Inflammatory macrophage treated with lipopolysaccharide for 1 hour (primary cell): Measurements from ENCODE around the gene BEGAIN.
A peak's percentile ranks its signal among the peaks of the same experiment; 100 is the strongest.

ENCODE experiments used
- DNase-seq, 2 donors: peaks; one replicate each; pipeline ENCODE4 v3.0.0-alpha.2; 2020 to 2022

BEGAIN gene

DNA sequence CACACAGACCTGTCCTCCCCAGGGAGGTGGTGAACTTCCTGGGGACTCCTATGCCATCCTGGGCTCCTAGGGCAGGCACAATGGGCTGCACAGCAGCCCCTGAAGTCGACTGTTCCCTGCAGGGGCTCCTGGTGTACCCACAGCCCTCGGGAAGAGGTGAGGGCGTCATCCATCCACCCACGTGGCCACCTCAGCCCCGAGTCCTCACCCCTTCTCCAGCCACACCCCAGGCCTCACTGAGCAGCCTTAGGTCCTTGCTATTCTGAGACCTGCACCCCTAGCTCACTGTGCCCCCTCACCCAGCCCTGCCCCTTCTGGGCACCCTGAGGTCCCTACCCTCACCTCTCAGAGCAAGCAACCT lies 38.9 kb downstream of the BEGAIN start:
- DNase-seq, result no peak

DNA sequence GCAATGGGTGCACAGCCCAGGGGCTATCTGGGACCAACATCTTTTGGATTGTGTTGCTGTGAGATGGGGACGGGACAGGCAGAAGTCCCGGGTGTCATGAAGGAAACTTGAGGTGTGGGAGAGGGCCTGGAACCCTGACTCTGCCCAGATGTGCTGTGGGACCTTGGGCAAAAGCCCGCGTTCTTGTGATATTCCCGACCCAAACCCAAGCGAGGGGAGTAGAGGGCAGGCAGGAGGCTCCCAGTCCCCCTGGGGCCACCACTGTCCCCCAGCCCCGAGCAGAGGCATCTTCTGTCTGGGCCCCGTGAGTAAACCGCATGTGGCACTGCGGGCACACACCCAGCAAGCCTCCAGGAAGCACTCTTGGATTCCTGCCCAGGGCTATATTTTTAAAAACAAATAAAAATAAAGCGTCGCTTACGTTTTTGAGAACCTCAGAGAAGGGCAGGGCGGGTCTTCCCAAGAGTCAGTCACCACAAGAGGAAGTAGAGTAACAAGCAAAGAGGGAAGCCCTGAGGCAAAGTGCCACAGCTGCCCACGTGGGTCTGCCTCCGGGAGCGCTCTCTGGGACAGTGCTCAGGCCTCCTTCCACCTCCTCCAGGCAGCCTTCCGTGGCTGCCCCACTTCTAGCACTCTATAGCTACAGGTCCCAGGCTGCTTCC lies 39.5 kb downstream of the BEGAIN start:
- peak; percentile 81 to 84 for DNase-seq

DNA sequence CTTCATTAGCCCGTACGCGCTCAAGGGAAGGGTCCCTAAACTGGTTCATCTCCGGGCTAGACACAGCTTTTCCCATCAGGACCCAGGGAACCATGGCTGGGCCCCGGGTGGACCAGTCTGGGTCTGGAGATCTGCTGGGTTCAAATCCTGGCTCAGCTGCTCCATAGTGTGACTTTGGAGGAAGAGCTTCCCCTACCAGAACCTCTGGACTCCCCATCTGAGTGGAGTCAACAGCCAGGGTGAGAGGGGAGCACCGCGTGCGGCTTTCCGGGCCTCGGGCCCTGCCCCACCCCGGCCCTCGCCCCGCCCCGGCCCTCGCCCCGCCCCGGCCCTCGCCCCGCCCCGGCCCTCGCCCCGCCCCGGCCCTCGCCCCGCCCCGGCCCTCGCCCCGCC lies 41.2 kb downstream of the BEGAIN start:
- DNase-seq, result no peak

DNA sequence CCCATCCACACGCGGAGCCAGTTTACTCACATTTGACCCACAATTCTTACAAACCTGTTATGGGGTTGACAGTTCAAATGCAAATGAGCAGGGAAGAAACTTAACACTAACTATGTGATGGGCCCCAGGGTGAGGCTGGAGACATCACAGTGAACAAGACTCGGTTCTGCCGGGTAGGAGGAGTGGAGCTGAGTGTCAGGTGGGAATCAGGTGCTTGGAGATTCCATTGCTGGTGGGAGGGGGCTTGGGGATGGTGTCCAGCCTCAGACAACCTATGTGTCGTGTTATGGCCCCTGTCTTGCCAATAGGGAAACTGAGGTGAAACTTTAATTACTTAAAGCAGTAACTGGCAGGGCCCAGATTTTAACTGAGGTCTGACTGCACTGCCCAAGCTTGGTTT lies 41.9 kb downstream of the BEGAIN start:
- no peak for DNase-seq

DNA sequence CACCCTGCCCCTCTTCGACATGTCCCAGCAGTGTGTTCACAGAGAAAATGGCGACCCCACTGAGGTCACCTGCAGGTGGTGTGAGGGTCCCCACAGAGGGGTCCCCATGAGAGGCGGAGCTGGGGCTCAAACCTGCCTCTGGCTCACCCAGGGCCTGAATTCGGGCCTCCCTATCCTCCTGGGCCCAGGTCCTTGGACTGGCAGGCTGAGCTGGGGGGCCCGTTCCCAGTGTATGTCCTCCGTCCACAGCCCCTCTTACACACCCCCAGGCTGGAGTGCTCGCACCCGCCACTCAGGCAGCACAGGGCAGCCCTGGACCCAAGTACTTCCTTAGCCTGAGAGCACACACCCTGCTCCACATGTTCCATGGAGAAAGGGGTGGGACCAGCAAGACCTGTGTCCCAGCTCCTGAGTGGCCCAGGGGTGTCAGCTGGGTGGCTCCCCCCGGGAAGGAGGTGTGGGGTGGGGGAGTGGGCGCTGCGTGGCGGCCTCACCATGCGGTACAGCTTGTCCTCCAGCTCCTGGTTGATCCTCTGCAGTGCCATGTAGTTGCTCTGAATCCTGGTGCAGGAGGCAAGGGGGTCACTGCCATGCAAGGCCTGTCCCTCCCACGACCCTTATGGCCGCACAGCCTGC lies 42.6 kb downstream of the BEGAIN start:
- no peak for DNase-seq

DNA sequence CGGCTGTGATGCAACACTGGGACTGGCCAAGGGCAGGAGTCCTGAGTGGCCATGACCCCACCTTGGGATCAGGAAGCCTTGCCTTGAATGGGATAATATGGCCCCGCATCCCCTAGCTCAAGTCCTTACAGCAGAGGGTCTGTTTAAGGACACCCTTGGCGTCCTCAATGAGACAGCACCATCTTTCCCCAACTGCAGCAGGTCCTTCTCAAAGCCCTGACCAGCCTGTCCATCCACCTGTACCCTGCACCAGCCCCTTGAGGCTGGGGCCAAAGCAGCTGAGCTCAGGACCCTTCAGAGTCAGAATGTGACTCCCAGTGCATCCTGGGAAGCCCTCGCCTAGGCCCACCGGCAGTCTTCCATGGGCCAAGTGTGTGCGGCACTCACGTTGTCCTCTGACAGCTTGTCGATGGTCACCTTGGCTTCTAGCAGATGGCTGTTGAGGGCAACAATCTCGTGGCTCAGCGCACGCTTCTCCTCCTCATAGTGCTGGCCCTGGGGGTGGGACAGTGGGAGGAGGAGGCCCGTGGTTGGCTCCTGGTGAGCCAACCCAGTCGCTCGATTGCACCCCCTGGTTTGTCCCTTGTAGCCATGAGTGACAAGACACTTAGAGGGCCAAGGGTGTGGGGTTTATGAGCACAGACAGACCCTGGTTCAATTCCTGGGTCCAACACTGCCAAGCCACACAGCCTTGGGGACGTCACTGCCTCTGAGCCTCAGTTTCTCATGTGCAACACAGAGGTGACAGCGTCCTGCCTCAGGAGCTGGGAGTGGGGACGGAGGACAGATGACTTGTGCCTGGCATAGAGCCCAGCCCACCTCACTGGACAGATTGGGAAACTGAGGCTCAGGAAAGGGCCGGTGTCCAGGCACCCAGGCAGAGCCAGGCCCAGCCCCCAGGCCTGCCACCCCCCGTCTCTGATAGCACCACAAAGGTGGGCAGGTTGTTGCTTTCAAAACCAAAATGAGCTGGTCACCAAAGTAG lies 43.5 kb downstream of the BEGAIN start:
- DNase-seq, result no peak

DNA sequence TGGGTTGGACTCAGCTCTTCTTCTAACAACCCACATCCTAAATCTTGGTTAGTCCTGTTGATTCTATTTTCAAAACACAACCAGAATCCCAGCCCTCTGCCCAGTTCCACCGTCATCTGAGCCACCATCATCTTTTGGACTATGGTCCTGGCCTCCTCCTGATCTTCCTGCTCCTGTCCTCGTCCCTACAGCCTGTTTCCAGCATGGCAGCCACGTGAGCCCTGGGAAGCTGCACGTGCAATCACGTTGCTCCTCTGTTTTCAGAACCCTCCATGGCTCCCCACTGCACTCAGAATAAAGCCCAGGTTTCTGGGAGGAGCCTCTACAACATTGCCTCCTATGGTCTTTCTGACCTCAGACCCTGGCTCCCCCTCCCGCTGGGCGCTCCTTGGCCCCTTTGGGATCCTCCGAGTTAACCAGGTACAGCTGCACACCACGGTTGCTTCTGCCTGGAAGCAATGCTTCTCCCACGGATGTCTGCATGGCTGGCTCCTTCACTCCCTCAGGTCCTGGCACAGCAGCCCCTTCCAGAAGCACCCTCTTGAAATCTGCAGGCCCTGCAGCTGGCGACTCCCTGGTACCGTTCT lies 44.5 kb downstream of the BEGAIN start:
- no peak for DNase-seq

DNA sequence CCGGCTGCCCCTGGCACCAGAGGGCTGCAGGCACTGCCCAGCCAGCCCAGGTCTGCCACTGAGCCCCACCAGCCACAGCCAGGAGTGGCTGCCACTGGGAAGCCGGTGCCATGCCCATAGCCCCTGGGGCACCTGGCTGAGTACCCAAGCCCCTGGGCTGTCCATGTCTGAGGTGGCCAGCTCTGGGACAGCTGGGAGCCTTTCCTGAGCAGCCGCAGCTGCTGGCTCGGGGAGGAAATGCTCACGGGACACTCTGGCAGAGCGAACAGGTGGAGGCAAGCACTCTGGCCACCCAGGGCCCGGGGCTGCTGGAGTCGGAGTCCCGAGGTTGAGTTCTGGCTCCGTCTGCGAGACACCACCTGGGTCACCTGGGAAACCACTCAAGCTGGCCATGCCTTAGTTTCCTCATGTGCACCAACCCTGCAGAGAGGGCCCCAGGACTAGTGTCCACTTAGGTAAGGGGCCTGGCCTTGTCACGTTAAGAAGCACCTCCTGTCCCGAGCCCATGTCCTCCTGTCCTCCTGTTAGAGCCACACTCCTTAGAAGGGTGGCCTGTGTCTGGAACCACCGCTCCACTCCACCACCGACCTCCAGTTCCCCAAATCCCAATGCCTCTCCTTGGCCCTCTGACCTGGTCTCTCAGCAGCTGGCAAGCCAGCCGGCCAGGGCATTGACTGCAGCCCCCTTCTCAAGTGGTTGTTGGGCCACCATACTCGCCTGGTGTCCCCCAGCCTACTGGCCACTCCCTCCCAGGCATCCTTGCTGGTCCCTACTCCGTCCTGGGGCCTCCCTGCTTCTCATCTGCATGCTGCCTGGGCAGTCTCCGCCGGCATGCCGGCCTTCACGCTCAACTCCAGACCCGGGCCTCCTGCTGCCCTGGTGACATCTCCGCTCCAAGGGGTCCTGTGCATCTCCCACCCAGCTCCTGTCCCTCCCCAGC lies 45.3 kb downstream of the BEGAIN start:
- no peak for DNase-seq

DNA sequence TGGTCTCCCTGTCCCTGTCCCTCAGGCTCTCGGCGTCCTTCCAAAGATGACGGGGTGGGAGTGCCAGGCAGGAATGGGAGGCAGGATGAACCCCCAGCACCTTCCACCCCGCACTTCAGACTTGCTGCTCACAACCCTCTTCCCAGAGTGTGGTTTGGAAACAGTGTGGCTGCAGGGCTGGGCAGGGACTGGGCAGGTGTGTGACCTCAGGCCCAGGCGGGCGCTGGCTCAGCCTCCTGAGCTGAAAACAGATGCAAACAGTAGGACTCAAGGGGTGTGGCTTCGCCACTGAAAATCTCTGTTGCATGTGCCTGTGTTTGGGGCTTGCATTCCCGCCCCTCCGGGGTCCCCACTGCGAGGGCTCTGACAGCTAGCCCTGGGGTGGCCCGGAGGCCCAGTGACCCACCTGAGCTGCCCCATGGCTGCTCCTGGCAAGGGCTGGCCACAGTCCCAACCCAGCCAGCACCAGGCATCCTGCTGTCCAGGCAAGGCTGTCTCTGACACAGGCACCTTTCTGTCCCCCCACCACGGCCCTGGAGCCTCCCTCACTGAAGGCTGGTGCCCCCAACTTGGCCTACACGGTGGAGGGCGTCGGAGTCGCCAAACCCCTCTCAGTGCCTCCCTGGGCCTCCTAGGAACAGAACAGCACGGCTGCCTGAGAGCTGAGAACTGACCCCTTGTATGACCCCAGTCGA lies 46.1 kb downstream of the BEGAIN start:
- no peak for DNase-seq

DNA sequence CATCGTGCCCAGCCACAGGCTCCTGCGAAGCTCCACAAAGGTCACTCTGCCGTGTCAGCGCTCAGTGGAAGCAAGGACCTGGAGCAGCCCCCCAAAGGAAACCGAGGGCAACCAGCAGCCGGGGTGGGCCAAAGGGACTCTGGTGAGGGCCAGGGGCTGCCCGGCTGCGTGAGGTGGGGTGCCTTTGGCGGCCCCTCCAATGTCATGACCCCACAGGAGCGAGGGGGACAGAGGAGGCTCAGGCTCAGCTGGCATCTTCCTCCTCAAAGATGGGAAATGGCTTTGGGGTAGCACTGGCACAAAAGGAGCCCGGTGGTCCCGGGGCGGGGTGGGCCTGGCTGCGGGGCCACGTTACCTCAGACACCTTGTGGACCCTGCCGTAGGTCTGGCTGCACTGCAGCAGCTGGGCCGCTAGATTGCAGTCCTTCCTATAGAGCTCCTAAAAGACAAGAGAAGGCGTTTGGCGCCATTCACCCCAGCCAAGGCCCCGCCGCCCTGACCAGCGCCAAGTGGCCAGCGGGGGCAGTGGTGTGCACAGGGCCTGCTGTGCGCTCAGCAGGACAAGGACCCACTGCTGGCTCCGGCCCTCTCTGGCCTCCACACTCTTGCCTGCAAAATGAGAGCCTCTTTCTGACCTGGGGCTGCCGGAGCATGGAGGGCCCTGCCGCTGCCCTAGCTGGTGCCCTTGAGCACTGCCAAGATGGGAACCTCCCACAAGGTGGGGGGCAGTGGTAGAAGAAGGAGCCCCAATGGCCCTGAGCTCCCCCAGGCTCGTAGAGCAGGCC lies 46.9 kb downstream of the BEGAIN start:
- no peak for DNase-seq

DNA sequence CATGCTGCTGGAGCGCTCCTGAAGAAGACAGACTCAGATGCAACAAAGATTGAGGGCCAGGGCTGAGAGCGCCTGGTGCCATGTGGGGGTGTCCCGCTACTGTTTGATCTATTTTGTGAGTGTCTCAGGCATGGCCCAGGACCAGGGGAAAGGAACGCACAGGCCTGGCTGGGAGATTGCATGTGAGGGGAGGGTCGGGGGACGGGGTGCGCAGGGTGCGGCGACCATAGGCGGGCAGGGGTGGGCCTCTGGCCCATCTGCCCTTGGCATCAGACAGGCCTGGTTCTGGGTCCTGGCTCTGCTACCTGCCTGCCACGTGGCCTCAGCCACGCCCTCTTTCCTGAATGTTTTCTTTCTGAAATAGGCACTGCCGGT lies 47.5 kb downstream of the BEGAIN start:
- no peak for DNase-seq

DNA sequence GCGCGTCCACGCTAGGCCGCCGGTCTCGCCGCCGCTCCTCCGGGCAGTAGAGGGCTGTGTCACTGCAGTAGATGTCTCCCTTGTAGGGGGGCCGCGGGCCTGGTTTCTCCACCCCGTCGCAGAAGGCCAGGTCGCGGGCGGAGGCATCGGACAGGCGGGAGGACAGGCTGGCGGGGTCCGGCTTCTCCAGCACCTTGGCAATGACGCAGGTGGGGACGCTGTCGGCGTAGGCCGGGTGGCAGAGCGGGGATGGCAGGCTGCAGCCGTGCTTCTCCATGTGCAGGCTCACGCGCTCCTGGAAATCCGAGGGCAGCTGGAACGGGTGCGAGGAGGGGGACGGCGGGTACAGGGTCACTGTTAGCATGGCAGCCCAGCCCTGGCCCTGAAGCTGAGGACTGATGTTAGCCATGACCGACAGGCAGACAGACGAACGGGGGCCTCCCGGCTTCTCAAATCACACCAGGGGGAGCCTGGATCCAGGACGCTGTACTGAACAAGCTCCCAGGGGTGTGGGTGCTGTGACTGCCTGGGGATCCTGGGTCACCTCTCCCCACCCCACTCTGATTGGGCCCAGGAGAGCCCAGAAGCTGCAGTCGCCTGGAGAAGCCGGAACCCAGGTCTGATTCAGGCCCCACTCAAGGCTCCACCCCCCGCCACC lies 48.1 kb downstream of the BEGAIN start:
- DNase-seq, result no peak

DNA sequence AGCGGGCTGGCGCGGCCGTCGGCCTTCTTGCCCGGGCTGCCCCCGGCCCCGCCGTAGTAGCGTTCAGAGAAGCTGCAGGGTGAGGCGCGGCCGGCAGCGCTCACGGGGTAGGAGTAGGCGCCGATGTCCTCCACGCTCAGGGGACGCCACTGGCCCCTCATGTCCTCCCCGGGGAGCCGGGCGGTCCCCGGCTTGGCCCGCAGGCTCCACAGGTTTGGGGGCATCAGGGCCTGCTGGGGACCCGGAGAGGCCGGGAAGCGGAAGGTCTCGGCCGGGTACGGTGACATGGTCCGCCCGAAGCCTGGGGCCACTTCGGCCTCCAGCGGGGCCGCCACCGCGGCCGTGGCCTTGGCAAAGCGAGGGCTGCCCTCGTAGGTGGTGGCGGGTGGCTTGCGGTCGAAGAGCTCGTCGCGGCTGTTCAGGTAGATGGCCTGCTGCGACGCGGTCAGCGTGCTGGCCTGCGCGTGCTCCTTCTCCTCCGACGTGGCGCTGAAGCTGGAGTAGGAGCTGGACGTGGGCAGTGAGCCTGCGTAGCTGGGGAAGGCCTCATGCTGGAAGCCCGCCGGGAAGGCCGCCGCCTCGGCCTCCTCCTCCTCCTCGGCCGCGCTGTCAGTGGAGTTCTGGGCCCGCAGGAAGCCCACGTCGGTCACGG lies 48.7 kb downstream of the BEGAIN start:
- no peak for DNase-seq

DNA sequence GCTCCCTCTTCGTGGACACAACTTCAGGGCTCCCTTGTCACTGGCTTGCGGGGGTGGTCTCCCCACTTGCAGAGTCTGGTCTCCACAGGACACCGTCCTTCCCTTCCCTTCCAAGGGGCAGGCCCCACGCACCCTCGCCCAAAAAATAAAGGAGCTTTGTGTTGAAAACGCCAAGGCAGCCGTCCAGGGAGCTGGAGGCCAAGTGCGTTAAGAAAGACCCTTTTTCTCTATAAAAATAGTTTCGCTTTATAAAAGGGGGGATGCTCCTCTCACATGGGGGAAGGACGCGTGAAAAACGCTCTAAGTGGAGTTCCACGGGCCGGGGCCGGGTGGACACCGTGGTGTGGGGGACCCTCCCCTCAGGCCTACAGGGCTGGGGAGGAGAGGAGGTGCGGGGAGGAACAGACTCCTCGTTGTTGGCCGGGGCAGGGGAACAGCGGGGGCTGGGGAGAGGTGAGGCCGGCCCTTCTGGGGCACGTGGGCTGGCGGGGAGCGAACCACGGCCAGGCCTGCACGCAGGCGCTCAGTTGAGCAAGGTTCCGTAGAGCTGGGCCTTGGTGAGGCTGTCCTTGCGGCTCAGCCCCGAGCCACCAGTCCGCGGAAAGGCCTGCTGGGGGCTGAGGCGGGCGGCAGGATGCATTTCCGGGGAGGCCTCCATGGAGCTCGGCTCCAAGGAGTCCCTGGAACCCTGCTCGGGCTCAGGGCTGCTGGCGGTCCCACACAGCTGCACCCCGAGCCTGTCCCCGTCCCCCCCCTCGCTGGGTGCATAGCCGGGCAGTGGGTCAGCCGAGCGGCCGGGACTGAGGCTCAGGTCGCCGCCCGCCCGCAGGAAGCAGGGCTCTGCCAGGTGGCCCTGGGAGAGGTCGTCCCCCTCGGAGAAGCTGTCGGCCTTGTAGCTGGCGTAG lies 49.5 kb downstream of the BEGAIN start:
- no peak for DNase-seq

DNA sequence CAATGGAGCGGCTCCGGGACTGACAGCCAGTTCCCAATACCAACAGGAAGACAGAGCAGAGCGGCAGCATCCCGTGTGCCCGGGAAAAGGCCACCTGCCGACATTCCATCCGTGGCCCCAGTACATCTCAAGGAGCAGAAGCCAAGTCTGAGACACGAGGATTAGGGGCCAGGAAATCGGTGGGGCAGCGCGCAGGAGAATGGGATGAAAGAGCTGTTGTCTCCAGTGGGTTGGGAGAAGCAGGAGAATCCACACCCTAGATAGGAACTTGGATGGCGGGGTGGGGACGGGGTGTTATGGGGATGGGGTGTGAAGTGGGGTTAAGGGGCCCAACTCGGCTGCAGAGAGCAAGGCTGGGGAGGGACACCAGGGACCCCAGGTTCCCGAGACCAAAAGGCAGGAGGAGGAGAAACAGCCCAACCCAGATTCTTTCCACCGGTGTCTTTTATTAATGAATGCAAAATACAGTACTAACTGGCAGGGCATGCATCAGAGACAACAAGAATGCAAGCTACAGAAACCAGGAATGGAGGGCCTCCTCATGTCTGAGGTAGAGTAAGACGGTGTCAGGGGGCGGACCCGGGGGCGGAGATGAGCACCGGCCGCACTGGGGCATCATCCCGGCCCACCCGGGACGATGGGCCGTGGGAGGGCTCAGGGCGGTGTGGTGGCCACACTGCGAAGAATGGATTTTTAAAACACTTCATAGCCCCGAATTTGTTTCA lies 50.3 kb downstream of the BEGAIN start:
- DNase-seq, result no peak

DNA sequence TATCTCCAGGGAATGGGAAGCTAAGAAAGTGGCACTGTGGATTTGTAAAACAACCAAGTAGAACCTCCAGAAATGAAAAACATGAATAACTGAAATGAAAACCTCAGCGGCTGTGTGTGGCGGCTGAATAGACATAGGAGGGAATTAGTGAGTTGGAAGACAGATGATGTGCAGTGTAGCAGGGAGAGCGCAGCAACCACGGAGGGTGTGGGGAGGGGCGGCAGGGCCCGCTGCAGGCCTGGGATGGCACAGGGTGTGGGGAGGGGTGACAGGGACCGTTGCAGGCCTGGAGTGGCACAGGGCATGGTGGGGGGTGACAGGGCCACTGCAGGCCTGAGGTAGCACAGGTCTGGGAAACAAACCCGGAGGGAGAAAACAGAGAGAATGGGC lies 51.1 kb downstream of the BEGAIN start:
- DNase-seq, result no peak

DNA sequence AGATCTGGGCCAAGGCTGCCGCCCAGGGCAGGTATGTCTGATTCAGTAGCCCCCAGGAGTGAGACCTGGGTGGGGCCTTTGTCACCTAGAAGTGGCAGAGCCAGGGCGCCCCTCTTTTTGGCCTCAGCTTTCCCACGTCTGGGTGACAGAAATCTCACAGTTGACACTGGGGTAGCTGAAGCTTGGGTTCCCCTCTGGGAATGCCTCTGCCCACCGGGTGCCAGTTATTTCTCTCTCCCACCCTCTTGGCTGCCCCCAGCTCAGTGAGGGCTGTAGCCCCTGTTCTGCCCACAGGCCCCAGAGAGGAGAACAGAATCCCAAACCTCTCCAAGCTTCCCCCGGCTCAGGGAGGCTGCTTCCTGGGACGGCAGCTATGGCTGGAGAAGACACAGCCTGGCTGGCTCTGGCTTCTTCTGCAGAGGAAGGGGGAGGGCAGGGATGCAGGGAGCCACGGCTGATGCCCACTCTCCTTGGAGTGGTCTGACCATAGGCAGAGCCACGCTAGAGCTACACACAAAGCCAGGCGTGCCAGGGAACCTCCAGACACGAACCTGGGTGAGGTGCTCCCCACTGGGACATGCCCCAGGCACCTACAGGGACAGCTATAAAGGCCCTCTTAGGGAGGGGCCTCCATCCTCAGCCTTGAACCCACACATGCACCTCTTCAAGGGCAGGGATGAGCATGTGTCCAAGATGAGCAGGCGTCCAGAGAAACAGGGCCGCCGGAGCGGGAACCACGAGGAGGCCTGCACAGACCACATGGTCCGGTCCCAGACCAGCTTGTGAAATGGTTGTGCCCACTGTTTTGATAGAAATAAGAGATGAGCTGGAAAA lies 51.7 kb downstream of the BEGAIN start:
- no peak for DNase-seq
